Nephron (organoid): Measurements from ENCODE around the gene EPN2.

Experiments used
- H3K27ac Mint-ChIP-seq, 3 experiments: 2 replicates each; pipeline ENCODE4 v1.8.0; 2020; ENCODE audit warnings: mixed read lengths in 3 of 3, mild to moderate bottlenecking in 2 of 3, moderate library complexity in 1 of 3
- H3K27me3 Mint-ChIP-seq: 2 replicates; pipeline ENCODE4 v1.8.0; 2021; ENCODE audit warnings: low read depth, mild to moderate bottlenecking, moderate library complexity, mixed read lengths
- H3K36me3 Mint-ChIP-seq: 2 replicates; pipeline ENCODE4 v1.8.0; 2020; ENCODE audit warnings: low read depth, mixed read lengths
- H3K4me1 Mint-ChIP-seq: 2 replicates; pipeline ENCODE4 v1.8.0; 2020; ENCODE audit warnings: mixed read lengths
- H3K4me3 Mint-ChIP-seq, 3 experiments: 2 replicates each; pipeline ENCODE4 v1.8.0; 2020; ENCODE audit warnings: mild to moderate bottlenecking in 3 of 3, mixed read lengths in 3 of 3, moderate library complexity in 2 of 3
- H3K9me3 Mint-ChIP-seq: 2 replicates; pipeline ENCODE4 v1.8.0; 2020; ENCODE audit warnings: mixed read lengths
- CTCF ChIP-seq, 3 experiments: fragments of 200-600 bp; sonication (generic); IDR thresholded peaks; one replicate each; pipeline ENCODE4 v1.5.0; 2021; ENCODE audit warnings: antibody characterized with exemption in 3 of 3; ENCODE audit not compliant: unreplicated experiment in 3 of 3

Gene EPN2

GRCh38 chr17:19248928-19249574 lies 11.9 kb downstream of the EPN2 start:
- H3K27me3 Mint-ChIP-seq: peaks cover 3% of the 10 kb centered on the region
- peak overlapping the region in 2 of 3 experiments; percentile 46 to 57 for H3K4me3 Mint-ChIP-seq

GRCh38 chr17:19249681-19250080 lies 12.5 kb downstream of the EPN2 start:
- H3K27ac Mint-ChIP-seq: peak overlapping the region; percentile 92 to 97 (median 95)
- H3K4me3 Mint-ChIP-seq: peak overlapping the region in 2 of 3 experiments; percentile 26 to 46
- no peaks in the 10 kb centered on the region for H3K9me3 Mint-ChIP-seq
- TF ChIP-seq CTCF (IDR thresholded peaks at IDR 0.05; ENCODE audit: unreplicated experiment in 3 of 3): no peak
- H3K4me1 Mint-ChIP-seq: peaks cover 43% of the 10 kb centered on the region
- H3K27me3 Mint-ChIP-seq: peaks cover 3% of the 10 kb centered on the region
- H3K36me3 Mint-ChIP-seq: peaks cover 13% of the 10 kb centered on the region

More at GRCh38 chr17:19248928-19249574, 11.9 kb downstream of the EPN2 start:
- no peak for TF ChIP-seq CTCF (IDR thresholded peaks at IDR 0.05; ENCODE audit: unreplicated experiment in 3 of 3)
- Mint-ChIP-seq H3K36me3 (peaks cover 13% of the 10 kb centered on the region), H3K9me3 (no peaks in the 10 kb centered on the region), H3K27ac (peak overlapping the region; percentile 92 to 97 (median 95)), H3K4me1 (peaks cover 40% of the 10 kb centered on the region)

- H3K4me1 Mint-ChIP-seq: peaks cover 47% of the 10 kb centered on the region
- no peak for TF ChIP-seq CTCF (IDR thresholded peaks at IDR 0.05; ENCODE audit: unreplicated experiment in 3 of 3)
Measured at GRCh38 chr17:19250421-19251173, 13.4 kb downstream of the EPN2 start.

GRCh38 chr17:19253112-19253511 lies 15.9 kb downstream of the EPN2 start:
- Mint-ChIP-seq H3K4me3 (no peak overlapping the region), H3K9me3 (no peaks in the 10 kb centered on the region)
- no peak for TF ChIP-seq CTCF (IDR thresholded peaks at IDR 0.05; ENCODE audit: unreplicated experiment in 3 of 3)

More at GRCh38 chr17:19250421-19251173, 13.4 kb downstream of the EPN2 start:
- peak overlapping the region in 2 of 3 experiments; percentile 79 to 97 for H3K27ac Mint-ChIP-seq
- H3K9me3 Mint-ChIP-seq: no peaks in the 10 kb centered on the region
- H3K36me3 Mint-ChIP-seq: peaks cover 13% of the 10 kb centered on the region
- H3K4me3 Mint-ChIP-seq: no peak overlapping the region
- no peaks in the 10 kb centered on the region for H3K27me3 Mint-ChIP-seq

GRCh38 chr17:19254651-19255050 lies 17.5 kb downstream of the EPN2 start:
- H3K27me3 Mint-ChIP-seq: no peaks in the 10 kb centered on the region
- H3K27ac Mint-ChIP-seq: peak overlapping the region in 1 of 3 experiments; percentile 17
- TF ChIP-seq CTCF (IDR thresholded peaks at IDR 0.05; ENCODE audit: unreplicated experiment in 3 of 3): no peak
- H3K9me3 Mint-ChIP-seq: no peaks in the 10 kb centered on the region
- H3K4me3 Mint-ChIP-seq: no peak overlapping the region
- peaks cover 10% of the 10 kb centered on the region for H3K36me3 Mint-ChIP-seq
- H3K4me1 Mint-ChIP-seq: peaks cover 25% of the 10 kb centered on the region

More at GRCh38 chr17:19253112-19253511, 15.9 kb downstream of the EPN2 start:
- Mint-ChIP-seq H3K36me3 (peaks cover 13% of the 10 kb centered on the region), H3K4me1 (peaks cover 33% of the 10 kb centered on the region), H3K27ac (no peak overlapping the region), H3K27me3 (no peaks in the 10 kb centered on the region)
